ENCODE data around the gene KCNN2. TPM values are rescaled to one million over a fixed set of nuclear protein-coding genes. Genes with fewer than 3 reads are reported as not detected.

KCNN2 gene
- total and polyA plus RNA-seq, 2 experiments from 2014 or later: not detected

GRCh38 chr5:114435885-114436299, 74.0 kb downstream of the KCNN2 start:
- TF ChIP-seq EZH2 (IDR thresholded peaks at IDR 0.05; ENCODE audit: insufficient read depth, poor library complexity, severe bottlenecking): no peak
- no peak for TF ChIP-seq EZH2phosphoT487 (IDR thresholded peaks at IDR 0.05; ENCODE audit: insufficient read depth, low read depth)
- 0 to 9% methylated on average over 1 of the region's 1 CpG for WGBS, 2 experiments (ENCODE audit: low coverage in 1 of 2, low lambda C conversion rate in 2 of 2, missing lambda C conversion rate in 2 of 2)
- Histone ChIP-seq H3K36me3 (ENCODE audit: low read depth) (no peaks in the 10 kb centered on the region), H3F3A (ENCODE audit: insufficient read depth) (no peaks in the 10 kb centered on the region), H4K20me1 (ENCODE audit: insufficient read depth) (no peaks in the 10 kb centered on the region), H2AFZ (no peak overlapping the region), H3K4me2 (ENCODE audit: unreplicated experiment) (no peak overlapping the region), H3K4me1 (ENCODE audit: insufficient read depth) (no peaks in the 10 kb centered on the region), H3K27ac (no peak overlapping the region), H3K79me2 (ENCODE audit: insufficient read depth) (no peaks in the 10 kb centered on the region), H3K4me3 (no peak overlapping the region), H3K9me2 (ENCODE audit: insufficient read depth) (no peaks in the 10 kb centered on the region), H3K9ac (no peak overlapping the region), H3K9me3 (ENCODE audit: low read depth) (no peaks in the 10 kb centered on the region), H3K27me3 (replicated peaks; ENCODE audit: insufficient read depth) (no peaks in the 10 kb centered on the region)
- DNase-seq: no peak
- in situ Hi-C loops (cut with MboI): no loop called here

GRCh38 chr5:114437936-114438335, 76.1 kb downstream of the KCNN2 start:
- no peak for DNase-seq
- 0 to 3% methylated on average over 2 of the region's 2 CpGs for WGBS, 2 experiments (ENCODE audit: low coverage in 1 of 2, low lambda C conversion rate in 2 of 2, missing lambda C conversion rate in 2 of 2)
- TF ChIP-seq EZH2phosphoT487 (IDR thresholded peaks at IDR 0.05; ENCODE audit: insufficient read depth, low read depth): no peak
- no peak for TF ChIP-seq EZH2 (IDR thresholded peaks at IDR 0.05; ENCODE audit: insufficient read depth, poor library complexity, severe bottlenecking)
- H3K9me3 ChIP-seq (ENCODE audit: low read depth): no peaks in the 10 kb centered on the region
- H3K4me1 ChIP-seq (ENCODE audit: insufficient read depth): no peaks in the 10 kb centered on the region
- H3K9me2 ChIP-seq (ENCODE audit: insufficient read depth): no peaks in the 10 kb centered on the region
- no peak overlapping the region for H3K9ac ChIP-seq
- H3K4me2 ChIP-seq (ENCODE audit: unreplicated experiment): no peak overlapping the region
- in situ Hi-C loops (cut with MboI): no loop called here
- no peak overlapping the region for H3K4me3 ChIP-seq
- no peaks in the 10 kb centered on the region for H3K79me2 ChIP-seq (ENCODE audit: insufficient read depth)
- no peaks in the 10 kb centered on the region for H4K20me1 ChIP-seq (ENCODE audit: insufficient read depth)
- H3K27me3 ChIP-seq (replicated peaks; ENCODE audit: insufficient read depth): no peaks in the 10 kb centered on the region
- no peak overlapping the region for H2AFZ ChIP-seq
- H3K27ac ChIP-seq: no peak overlapping the region
- no peaks in the 10 kb centered on the region for H3K36me3 ChIP-seq (ENCODE audit: low read depth)
- no peaks in the 10 kb centered on the region for H3F3A ChIP-seq (ENCODE audit: insufficient read depth)

GRCh38 chr5:114438471-114438870, 76.6 kb downstream of the KCNN2 start:
- Histone ChIP-seq H3K27ac (no peak overlapping the region), H3K4me1 (ENCODE audit: insufficient read depth) (no peaks in the 10 kb centered on the region), H3K9me2 (ENCODE audit: insufficient read depth) (no peaks in the 10 kb centered on the region), H4K20me1 (ENCODE audit: insufficient read depth) (no peaks in the 10 kb centered on the region), H3F3A (ENCODE audit: insufficient read depth) (no peaks in the 10 kb centered on the region), H2AFZ (no peak overlapping the region), H3K9ac (no peak overlapping the region), H3K9me3 (ENCODE audit: low read depth) (no peaks in the 10 kb centered on the region), H3K4me3 (no peak overlapping the region), H3K4me2 (ENCODE audit: unreplicated experiment) (no peak overlapping the region), H3K36me3 (ENCODE audit: low read depth) (no peaks in the 10 kb centered on the region), H3K79me2 (ENCODE audit: insufficient read depth) (no peaks in the 10 kb centered on the region), H3K27me3 (replicated peaks; ENCODE audit: insufficient read depth) (no peaks in the 10 kb centered on the region)
- DNase-seq: no peak
- in situ Hi-C loops (cut with MboI): no loop called here
- no peak for TF ChIP-seq EZH2phosphoT487 (IDR thresholded peaks at IDR 0.05; ENCODE audit: insufficient read depth, low read depth)
- no peak for TF ChIP-seq EZH2 (IDR thresholded peaks at IDR 0.05; ENCODE audit: insufficient read depth, poor library complexity, severe bottlenecking)
- WGBS, 2 experiments (ENCODE audit: low coverage in 1 of 2, low lambda C conversion rate in 2 of 2, missing lambda C conversion rate in 2 of 2): 27 to 44% methylated on average over 4 of the region's 4 CpGs

- Histone ChIP-seq H2AFZ (no peak overlapping the region), H3K4me3 (no peak overlapping the region), H3K27ac (no peak overlapping the region), H3F3A (ENCODE audit: insufficient read depth) (no peaks in the 10 kb centered on the region), H3K4me2 (ENCODE audit: unreplicated experiment) (no peak overlapping the region), H3K9me2 (ENCODE audit: insufficient read depth) (no peaks in the 10 kb centered on the region), H3K36me3 (ENCODE audit: low read depth) (no peaks in the 10 kb centered on the region), H3K27me3 (replicated peaks; ENCODE audit: insufficient read depth) (no peaks in the 10 kb centered on the region; the same call in 1 of the 2 replicates), H3K4me1 (ENCODE audit: insufficient read depth) (no peaks in the 10 kb centered on the region), H3K9me3 (ENCODE audit: low read depth) (no peaks in the 10 kb centered on the region), H3K9ac (no peak overlapping the region), H4K20me1 (ENCODE audit: insufficient read depth) (no peaks in the 10 kb centered on the region), H3K79me2 (ENCODE audit: insufficient read depth) (no peaks in the 10 kb centered on the region)
- 0 to 3% methylated on average over 1 of the region's 1 CpG for WGBS, 2 experiments (ENCODE audit: low coverage in 1 of 2, low lambda C conversion rate in 2 of 2, missing lambda C conversion rate in 2 of 2)
- in situ Hi-C loops (cut with MboI): loop anchor here (10.0 kb wide), 1 partner anchor 762 kb away; no protein-coding TSS in a partner anchor
- TF ChIP-seq EZH2 (IDR thresholded peaks at IDR 0.05; ENCODE audit: insufficient read depth, poor library complexity, severe bottlenecking) (no peak), EZH2phosphoT487 (IDR thresholded peaks at IDR 0.05; ENCODE audit: insufficient read depth, low read depth) (no peak)
- peak; percentile 15 for DNase-seq
These were observed 85.4 kb downstream of the KCNN2 start for GRCh38 chr5:114447084-114447773.

Measured in GM23248 (cell line).